CD4-positive, CD25-positive, alpha-beta regulatory T cell (primary cell): Measurements from ENCODE around the gene PPP1R9A. TPM values are rescaled to one million over a fixed set of nuclear protein-coding genes. Genes with fewer than 3 reads are reported as not detected.

Experiments used
- ATAC-seq, 2 donors: fragments of 150-1000 bp; cut with Tn5 transposase; one replicate each; pipeline ENCODE4 v1.10.0; 2021; ENCODE audit warnings: low read depth in 2 of 2, moderate number of reproducible peaks in 2 of 2, moderate library complexity in 1 of 2
- DNase-seq, 3 donors: peaks; one replicate each; pipeline versions ENCODE4 v3.0.0 to v3.0.0-alpha.2; 2012 to 2022; ENCODE audit warnings: mixed read lengths in 1 of 3
- H3K27ac ChIP-seq: one replicate; pipeline ENCODE4 v1.7.0; 2013; ENCODE audit warnings: mild to moderate bottlenecking, low read length; ENCODE audit not compliant: insufficient read depth, poor library complexity, severe bottlenecking
- H3K27me3 ChIP-seq: one replicate; pipeline ENCODE4 v1.7.0; 2013; ENCODE audit warnings: low read length; ENCODE audit not compliant: control insufficient read depth, insufficient read depth
- H3K36me3 ChIP-seq: one replicate; pipeline ENCODE4 v1.7.0; 2013; ENCODE audit warnings: mild to moderate bottlenecking, low read length, moderate library complexity; ENCODE audit not compliant: control insufficient read depth, insufficient read depth
- H3K4me1 ChIP-seq: 2 replicates; pipeline ENCODE4 v1.7.0; 2013; ENCODE audit warnings: mild to moderate bottlenecking, low read length; ENCODE audit not compliant: insufficient read depth, control insufficient read depth, poor library complexity, severe bottlenecking
- H3K4me3 ChIP-seq: one replicate; pipeline ENCODE4 v1.7.0; 2013; ENCODE audit warnings: low read depth, mild to moderate bottlenecking, low read length, moderate library complexity
- H3K9me3 ChIP-seq, 2 experiments: 1 replicate in 1 of 2; 2 replicates in 1 of 2; pipeline ENCODE4 v1.7.0; 2013; ENCODE audit warnings: low read length in 2 of 2, mild to moderate bottlenecking in 1 of 2, moderate library complexity in 1 of 2; ENCODE audit not compliant: control insufficient read depth in 2 of 2
- H3K27ac Mint-ChIP-seq, 3 donors: one replicate each; pipeline ENCODE4 v1.8.0; 2020 to 2022; ENCODE audit warnings: mild to moderate bottlenecking in 3 of 3, mixed read lengths in 3 of 3, moderate library complexity in 2 of 3
- H3K27me3 Mint-ChIP-seq: one replicate; pipeline ENCODE4 v1.8.0; 2022; ENCODE audit warnings: mild to moderate bottlenecking, mixed read lengths
- H3K36me3 Mint-ChIP-seq: one replicate; pipeline ENCODE4 v1.8.0; 2020; ENCODE audit warnings: mixed read lengths
- H3K4me1 Mint-ChIP-seq, 4 donors: one replicate each; pipeline ENCODE4 v1.8.0; 2020 to 2022; ENCODE audit warnings: mixed read lengths in 4 of 4, mild to moderate bottlenecking in 1 of 4
- H3K4me3 Mint-ChIP-seq, 4 donors: one replicate each; pipeline ENCODE4 v1.8.0; 2020 to 2022; ENCODE audit warnings: mild to moderate bottlenecking in 4 of 4, mixed read lengths in 4 of 4, moderate library complexity in 3 of 4
- H3K9me3 Mint-ChIP-seq, 7 donors: one replicate each; pipeline ENCODE4 v1.8.0; 2020 to 2022; ENCODE audit warnings: mixed read lengths in 7 of 7, mild to moderate bottlenecking in 3 of 7, moderate library complexity in 2 of 7
- polyA plus RNA-seq, 4 donors: library from polyadenylated mRNA; unstranded; fragments of 300-500 nt; fragmentation: Illumina TruSeq; gene quantifications; one replicate each; pipeline ENCODE4 v1.2.3, GENCODE V29; 2021
- total RNA-seq: library from RNA; stranded (reverse); gene quantifications from one replicate; pipeline ENCODE4 v1.2.3, GENCODE V29; 2022

Gene PPP1R9A
- total and polyA plus RNA-seq, 5 donors from 2014 or later = not detected

- Mint-ChIP-seq H3K4me3 (no peak overlapping the region), H3K27me3 (peaks cover 29% of the 10 kb centered on the region), H3K27ac (no peak overlapping the region), H3K36me3 (no peaks in the 10 kb centered on the region), H3K4me1 (no peaks in the 10 kb centered on the region), H3K9me3 (peaks cover 0 to 2% (median 0%) of the 10 kb centered on the region in 7 donors)
- H3K4me3 ChIP-seq = no peak overlapping the region
- no peaks in the 10 kb centered on the region for H3K9me3 ChIP-seq
- no peaks in the 10 kb centered on the region for H3K4me1 ChIP-seq
- no peak overlapping the region for H3K27ac ChIP-seq
- peaks cover 20% of the 10 kb centered on the region for H3K27me3 ChIP-seq
- no peak for DNase-seq
- no peaks in the 10 kb centered on the region for H3K36me3 ChIP-seq
- ATAC-seq = no peak
Observed at GRCh38 chr7:94913391-94913790, 6.0 kb downstream of the PPP1R9A start.

GRCh38 chr7:94921911-94922310, 14.5 kb downstream of the PPP1R9A start:
- H3K4me1 ChIP-seq = no peaks in the 10 kb centered on the region
- DNase-seq (no peak), ATAC-seq (no peak)
- no peaks in the 10 kb centered on the region for H3K9me3 ChIP-seq
- H3K27ac Mint-ChIP-seq = no peak overlapping the region
- H3K4me1 Mint-ChIP-seq = no peaks in the 10 kb centered on the region
- H3K27ac ChIP-seq = no peak overlapping the region
- no peaks in the 10 kb centered on the region for H3K36me3 ChIP-seq
- no peak overlapping the region for H3K4me3 ChIP-seq
- no peaks in the 10 kb centered on the region for H3K36me3 Mint-ChIP-seq
- H3K4me3 Mint-ChIP-seq = no peak overlapping the region
- H3K27me3 Mint-ChIP-seq = no peaks in the 10 kb centered on the region
- H3K9me3 Mint-ChIP-seq = peaks cover 0 to 3% (median 0%) of the 10 kb centered on the region in 7 donors
- H3K27me3 ChIP-seq = no peaks in the 10 kb centered on the region

GRCh38 chr7:94922457-94922856, 15.1 kb downstream of the PPP1R9A start:
- Histone ChIP-seq H3K9me3 (no peaks in the 10 kb centered on the region), H3K4me1 (no peaks in the 10 kb centered on the region), H3K4me3 (no peak overlapping the region), H3K36me3 (no peaks in the 10 kb centered on the region), H3K27me3 (no peaks in the 10 kb centered on the region), H3K27ac (no peak overlapping the region)
- H3K36me3 Mint-ChIP-seq = no peaks in the 10 kb centered on the region
- peaks cover 0 to 3% (median 0%) of the 10 kb centered on the region in 7 donors for H3K9me3 Mint-ChIP-seq
- ATAC-seq = no peak
- H3K27me3 Mint-ChIP-seq = no peaks in the 10 kb centered on the region
- no peaks in the 10 kb centered on the region for H3K4me1 Mint-ChIP-seq
- no peak overlapping the region for H3K27ac Mint-ChIP-seq
- H3K4me3 Mint-ChIP-seq = no peak overlapping the region
- no peak for DNase-seq

- Histone ChIP-seq H3K27ac (no peak overlapping the region), H3K27me3 (no peaks in the 10 kb centered on the region), H3K4me3 (no peak overlapping the region), H3K9me3 (no peaks in the 10 kb centered on the region), H3K4me1 (no peaks in the 10 kb centered on the region), H3K36me3 (no peaks in the 10 kb centered on the region)
- no peaks in the 10 kb centered on the region for H3K4me1 Mint-ChIP-seq
- no peak overlapping the region for H3K4me3 Mint-ChIP-seq
- no peaks in the 10 kb centered on the region for H3K27me3 Mint-ChIP-seq
- DNase-seq (no peak), ATAC-seq (no peak)
- H3K9me3 Mint-ChIP-seq = peaks cover 0 to 6% (median 0%) of the 10 kb centered on the region in 7 donors
- H3K36me3 Mint-ChIP-seq = no peaks in the 10 kb centered on the region
- H3K27ac Mint-ChIP-seq = no peak overlapping the region
Observed at GRCh38 chr7:94923412-94923811, 16.0 kb downstream of the PPP1R9A start.

- Histone ChIP-seq H3K36me3 (no peaks in the 10 kb centered on the region), H3K27me3 (no peaks in the 10 kb centered on the region), H3K27ac (no peak overlapping the region), H3K4me3 (no peak overlapping the region), H3K9me3 (no peaks in the 10 kb centered on the region), H3K4me1 (no peaks in the 10 kb centered on the region)
- H3K27ac Mint-ChIP-seq = no peak overlapping the region
- DNase-seq (no peak), ATAC-seq (no peak)
- H3K36me3 Mint-ChIP-seq = no peaks in the 10 kb centered on the region
- peaks cover 0 to 7% (median 0%) of the 10 kb centered on the region in 7 donors for H3K9me3 Mint-ChIP-seq
- H3K27me3 Mint-ChIP-seq = no peaks in the 10 kb centered on the region
- no peak overlapping the region for H3K4me3 Mint-ChIP-seq
- no peaks in the 10 kb centered on the region for H3K4me1 Mint-ChIP-seq
Observed at GRCh38 chr7:94928168-94928707, 20.8 kb downstream of the PPP1R9A start.

GRCh38 chr7:94933256-94933990, 26.0 kb downstream of the PPP1R9A start:
- no peak overlapping the region for H3K27ac Mint-ChIP-seq

GRCh38 chr7:94939395-94939794, 32.0 kb downstream of the PPP1R9A start:
- Histone ChIP-seq H3K36me3 (no peaks in the 10 kb centered on the region), H3K4me3 (no peak overlapping the region), H3K4me1 (no peaks in the 10 kb centered on the region), H3K27ac (no peak overlapping the region), H3K27me3 (no peaks in the 10 kb centered on the region), H3K9me3 (no peaks in the 10 kb centered on the region)
- Mint-ChIP-seq H3K9me3 (peaks cover 0 to 3% (median 0%) of the 10 kb centered on the region in 7 donors), H3K27ac (no peak overlapping the region), H3K36me3 (no peaks in the 10 kb centered on the region), H3K27me3 (no peaks in the 10 kb centered on the region), H3K4me1 (no peaks in the 10 kb centered on the region), H3K4me3 (no peak overlapping the region)
- ATAC-seq (no peak), DNase-seq (no peak)

More at GRCh38 chr7:94933256-94933990, 26.0 kb downstream of the PPP1R9A start:
- Mint-ChIP-seq H3K4me1 (no peaks in the 10 kb centered on the region), H3K9me3 (peaks cover 0 to 2% (median 0%) of the 10 kb centered on the region in 7 donors), H3K4me3 (no peak overlapping the region), H3K27me3 (no peaks in the 10 kb centered on the region), H3K36me3 (no peaks in the 10 kb centered on the region)
- no peak overlapping the region for H3K27ac ChIP-seq
- DNase-seq = no peak
- no peaks in the 10 kb centered on the region for H3K36me3 ChIP-seq
- H3K4me3 ChIP-seq = no peak overlapping the region
- no peaks in the 10 kb centered on the region for H3K9me3 ChIP-seq
- no peaks in the 10 kb centered on the region for H3K4me1 ChIP-seq
- ATAC-seq = no peak
- no peaks in the 10 kb centered on the region for H3K27me3 ChIP-seq

- DNase-seq (no peak), ATAC-seq (no peak)
- H3K9me3 ChIP-seq = no peaks in the 10 kb centered on the region
- no peak overlapping the region for H3K27ac Mint-ChIP-seq
- H3K27me3 Mint-ChIP-seq = no peaks in the 10 kb centered on the region
- H3K36me3 ChIP-seq = no peaks in the 10 kb centered on the region
- H3K4me3 Mint-ChIP-seq = no peak overlapping the region
- H3K27ac ChIP-seq = no peak overlapping the region
- no peaks in the 10 kb centered on the region for H3K4me1 Mint-ChIP-seq
- H3K4me3 ChIP-seq = no peak overlapping the region
- H3K9me3 Mint-ChIP-seq = peaks cover 0 to 4% (median 0%) of the 10 kb centered on the region in 7 donors
- no peaks in the 10 kb centered on the region for H3K4me1 ChIP-seq
- no peaks in the 10 kb centered on the region for H3K27me3 ChIP-seq
- no peaks in the 10 kb centered on the region for H3K36me3 Mint-ChIP-seq
Observed at GRCh38 chr7:94940241-94940640, 32.8 kb downstream of the PPP1R9A start.
